Activated CD4-positive, alpha-beta memory T cell treated with anti-CD3 and anti-CD28 coated beads for 36 hours (primary cell): ENCODE measurements around the gene UNC93B1. TPM values are rescaled to one million over a fixed set of nuclear protein-coding genes. Genes with fewer than 3 reads are reported as not detected.
A peak's percentile ranks its signal among the peaks of the same experiment; 100 is the strongest.

Source experiments
- CTCF ChIA-PET: fragments of 350-600 bp; sonication (Branson Sonifier 250); formaldehyde crosslinking; loops from one replicate; lab custom pipeline; 2021; ENCODE audit warnings: antibody characterized with exemption, inconsistent platforms; lab: Charles Lee
- POLR2A ChIA-PET: fragments of 350-600 bp; sonication (Branson Sonifier 250); formaldehyde crosslinking; loops from one replicate; lab custom pipeline; 2021; ENCODE audit warnings: antibody characterized with exemption; lab: Charles Lee
- DNase-seq: peaks from one replicate; pipeline ENCODE4 v3.0.0-alpha.2; 2020
- H3K27ac Mint-ChIP-seq: one replicate; pipeline ENCODE4 v1.8.0; 2021; ENCODE audit warnings: mixed read lengths
- H3K27me3 Mint-ChIP-seq: one replicate; pipeline ENCODE4 v1.8.0; 2021; ENCODE audit warnings: mixed read lengths
- H3K36me3 Mint-ChIP-seq: one replicate; pipeline ENCODE4 v1.8.0; 2021; ENCODE audit warnings: mixed read lengths
- H3K4me1 Mint-ChIP-seq: one replicate; pipeline ENCODE4 v1.8.0; 2021; ENCODE audit warnings: low read depth, mixed read lengths
- H3K4me3 Mint-ChIP-seq: one replicate; pipeline ENCODE4 v1.8.0; 2021; ENCODE audit warnings: mild to moderate bottlenecking, mixed read lengths
- H3K9me3 Mint-ChIP-seq: one replicate; pipeline ENCODE4 v1.8.0; 2021; ENCODE audit warnings: mixed read lengths
- intact Hi-C: fragments of 100-400 bp; cut with micrococcal nuclease; formaldehyde crosslinking; loops from one replicate; pipeline ENCODE4 v1.15.1; 2023
- total RNA-seq, 2 experiments: library from RNA; stranded (reverse); gene quantifications; one replicate each; pipeline ENCODE4 v1.2.3, GENCODE V29; 2021

Gene UNC93B1, protein sequence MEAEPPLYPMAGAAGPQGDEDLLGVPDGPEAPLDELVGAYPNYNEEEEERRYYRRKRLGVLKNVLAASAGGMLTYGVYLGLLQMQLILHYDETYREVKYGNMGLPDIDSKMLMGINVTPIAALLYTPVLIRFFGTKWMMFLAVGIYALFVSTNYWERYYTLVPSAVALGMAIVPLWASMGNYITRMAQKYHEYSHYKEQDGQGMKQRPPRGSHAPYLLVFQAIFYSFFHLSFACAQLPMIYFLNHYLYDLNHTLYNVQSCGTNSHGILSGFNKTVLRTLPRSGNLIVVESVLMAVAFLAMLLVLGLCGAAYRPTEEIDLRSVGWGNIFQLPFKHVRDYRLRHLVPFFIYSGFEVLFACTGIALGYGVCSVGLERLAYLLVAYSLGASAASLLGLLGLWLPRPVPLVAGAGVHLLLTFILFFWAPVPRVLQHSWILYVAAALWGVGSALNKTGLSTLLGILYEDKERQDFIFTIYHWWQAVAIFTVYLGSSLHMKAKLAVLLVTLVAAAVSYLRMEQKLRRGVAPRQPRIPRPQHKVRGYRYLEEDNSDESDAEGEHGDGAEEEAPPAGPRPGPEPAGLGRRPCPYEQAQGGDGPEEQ
- total RNA-seq, result 10 to 100 TPM; 20.0 to 21.5 TPM

DNA sequence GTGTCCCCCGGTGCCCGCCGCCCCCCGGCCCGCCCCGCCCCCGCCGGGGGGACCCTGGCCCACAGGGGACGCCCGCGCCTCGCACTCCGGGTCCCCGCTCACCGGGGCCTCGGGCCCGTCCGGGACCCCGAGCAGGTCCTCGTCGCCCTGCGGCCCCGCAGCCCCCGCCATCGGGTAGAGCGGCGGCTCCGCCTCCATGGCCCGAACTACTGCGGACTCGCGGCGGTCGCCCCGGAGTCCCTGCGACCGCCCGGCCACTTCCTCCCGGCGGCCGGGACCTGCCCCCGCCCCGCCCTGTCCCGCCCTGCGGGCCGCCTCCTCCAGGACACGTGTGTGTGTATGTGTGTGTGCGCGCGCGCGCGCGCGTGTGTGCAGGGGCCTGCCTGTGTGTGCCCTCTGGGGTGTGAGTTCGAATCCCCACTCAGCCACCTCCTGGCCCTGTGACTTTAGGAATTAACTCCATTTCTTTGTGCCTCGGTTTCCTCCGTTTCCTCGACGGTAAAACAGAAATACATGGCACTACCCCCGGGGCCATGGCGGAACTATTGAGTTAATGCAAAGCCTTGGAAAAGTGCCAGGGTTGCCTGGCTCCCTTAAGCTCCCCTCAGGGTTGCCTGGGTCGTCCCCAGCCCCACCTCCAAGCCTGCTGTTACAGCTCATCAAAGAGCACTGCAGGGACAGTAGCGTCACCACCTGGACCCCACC, at the start of gene UNC93B1:
Gene UNC93B1, minus strand, starts transcription at position 252 of the 705 bp plus-strand sequence. Its CDS starts 54 bp downstream, at position 198.
- H3K4me3 Mint-ChIP-seq, result peak within 1 kb of the TSS; percentile 76
- intact Hi-C loops, result loop anchor here (5.0 kb wide), 1 partner anchor 33 kb away; the partner anchor contains the start of gene TCIRG1
- H3K9me3 Mint-ChIP-seq, result no peaks in the 10 kb centered on the region
- ChIA-PET POLR2A (no interaction called here), CTCF (no interaction called here)
- peak; percentile 91 for DNase-seq
- H3K27ac Mint-ChIP-seq, result no peak within 1 kb of the TSS
- peaks cover 15% of the 10 kb centered on the region for H3K4me1 Mint-ChIP-seq
- H3K36me3 Mint-ChIP-seq, result no peaks in the 10 kb centered on the region
- H3K27me3 Mint-ChIP-seq, result no peaks in the 10 kb centered on the region

GRCh38 chr11:68053117-68053516, 49.2 kb upstream of the UNC93B1 start:
- POLR2A ChIA-PET, result no interaction called here
- Mint-ChIP-seq H3K36me3 (peaks cover 15% of the 10 kb centered on the region), H3K9me3 (no peaks in the 10 kb centered on the region), H3K27me3 (no peaks in the 10 kb centered on the region), H3K4me3 (no peak overlapping the region), H3K27ac (no peak overlapping the region), H3K4me1 (no peaks in the 10 kb centered on the region)
- intact Hi-C loops, result no loop called here
- DNase-seq, result no peak
- CTCF ChIA-PET, result no interaction called here

GRCh38 chr11:68052137-68052873, 48.4 kb upstream of the UNC93B1 start:
- peaks cover 17% of the 10 kb centered on the region for H3K36me3 Mint-ChIP-seq
- H3K27ac Mint-ChIP-seq, result no peak overlapping the region
- H3K27me3 Mint-ChIP-seq, result no peaks in the 10 kb centered on the region
- no peak overlapping the region for H3K4me3 Mint-ChIP-seq
- intact Hi-C loops, result no loop called here
- ChIA-PET POLR2A (interaction anchor here (1.3 kb wide), 1 partner anchor 12 kb away, joined by 3 read pairs; no protein-coding TSS in a partner anchor), CTCF (no interaction called here)
- H3K9me3 Mint-ChIP-seq, result no peaks in the 10 kb centered on the region
- no peak for DNase-seq
- H3K4me1 Mint-ChIP-seq, result no peaks in the 10 kb centered on the region

DNA sequence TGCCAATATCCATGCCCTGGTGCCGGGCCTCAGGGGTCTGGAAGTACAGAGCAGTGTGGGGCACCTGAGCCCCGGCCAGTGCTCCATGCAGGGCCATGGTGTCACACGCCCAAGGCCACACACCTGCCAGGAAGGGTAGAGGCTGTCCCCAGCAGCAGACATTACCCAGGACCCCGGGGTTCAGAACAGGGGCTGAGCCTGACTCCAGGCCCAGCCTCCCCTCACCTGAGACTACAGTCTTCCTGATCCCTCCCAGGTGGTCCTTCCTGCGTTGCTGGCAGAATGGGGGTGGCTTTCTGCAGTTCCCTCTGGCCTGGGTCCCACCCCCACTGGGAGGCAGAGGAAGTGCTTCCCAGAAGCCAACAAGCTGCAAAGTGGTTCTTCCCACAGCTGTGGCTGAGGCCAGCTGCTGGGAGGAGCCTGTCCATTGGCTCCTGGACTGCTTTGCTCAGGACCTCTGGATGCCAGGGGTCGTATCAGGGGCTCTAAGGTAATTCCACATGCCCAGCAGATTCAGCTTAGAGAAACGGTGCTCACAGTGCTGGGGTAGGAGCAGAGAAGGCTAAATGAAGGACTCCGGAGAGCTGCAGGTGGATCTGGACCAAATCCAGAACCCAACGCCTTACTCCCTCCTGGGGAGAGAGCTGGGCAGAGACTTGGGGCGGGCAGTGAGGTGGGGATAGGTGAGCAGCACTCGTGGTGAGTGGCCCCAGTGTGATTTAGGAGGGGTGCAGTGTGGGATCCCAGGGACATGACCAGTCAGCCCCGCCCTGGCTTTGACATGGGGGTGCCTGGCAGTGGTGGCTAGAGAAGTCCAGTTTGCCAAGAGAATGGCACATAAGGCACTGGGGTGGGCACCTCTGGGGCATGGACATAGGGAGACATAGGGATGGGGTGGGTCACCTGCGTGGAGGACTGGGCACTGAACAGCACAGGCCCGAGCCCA, 47.6 kb upstream of the UNC93B1 start:
- CTCF ChIA-PET, result no interaction called here
- Mint-ChIP-seq H3K27ac (no peak overlapping the region), H3K4me1 (no peaks in the 10 kb centered on the region), H3K27me3 (no peaks in the 10 kb centered on the region), H3K36me3 (peaks cover 19% of the 10 kb centered on the region), H3K9me3 (no peaks in the 10 kb centered on the region), H3K4me3 (no peak overlapping the region)
- DNase-seq, result no peak
- intact Hi-C loops, result no loop called here
- POLR2A ChIA-PET, result interaction anchor here (1.3 kb wide), 1 partner anchor 11 kb away, joined by 3 read pairs; no protein-coding TSS in a partner anchor

- intact Hi-C loops, result no loop called here
- H3K36me3 Mint-ChIP-seq, result peaks cover 21% of the 10 kb centered on the region
- no peaks in the 10 kb centered on the region for H3K9me3 Mint-ChIP-seq
- no peak overlapping the region for H3K4me3 Mint-ChIP-seq
- no peaks in the 10 kb centered on the region for H3K27me3 Mint-ChIP-seq
- ChIA-PET CTCF (no interaction called here), POLR2A (interaction anchor here (0.6 kb wide), 1 partner anchor 14 kb away, joined by 3 read pairs; no protein-coding TSS in a partner anchor)
- DNase-seq, result no peak
- no peaks in the 10 kb centered on the region for H3K4me1 Mint-ChIP-seq
- H3K27ac Mint-ChIP-seq, result no peak overlapping the region
These were observed 46.5 kb upstream of the UNC93B1 start for GRCh38 chr11:68050371-68050841.

DNA sequence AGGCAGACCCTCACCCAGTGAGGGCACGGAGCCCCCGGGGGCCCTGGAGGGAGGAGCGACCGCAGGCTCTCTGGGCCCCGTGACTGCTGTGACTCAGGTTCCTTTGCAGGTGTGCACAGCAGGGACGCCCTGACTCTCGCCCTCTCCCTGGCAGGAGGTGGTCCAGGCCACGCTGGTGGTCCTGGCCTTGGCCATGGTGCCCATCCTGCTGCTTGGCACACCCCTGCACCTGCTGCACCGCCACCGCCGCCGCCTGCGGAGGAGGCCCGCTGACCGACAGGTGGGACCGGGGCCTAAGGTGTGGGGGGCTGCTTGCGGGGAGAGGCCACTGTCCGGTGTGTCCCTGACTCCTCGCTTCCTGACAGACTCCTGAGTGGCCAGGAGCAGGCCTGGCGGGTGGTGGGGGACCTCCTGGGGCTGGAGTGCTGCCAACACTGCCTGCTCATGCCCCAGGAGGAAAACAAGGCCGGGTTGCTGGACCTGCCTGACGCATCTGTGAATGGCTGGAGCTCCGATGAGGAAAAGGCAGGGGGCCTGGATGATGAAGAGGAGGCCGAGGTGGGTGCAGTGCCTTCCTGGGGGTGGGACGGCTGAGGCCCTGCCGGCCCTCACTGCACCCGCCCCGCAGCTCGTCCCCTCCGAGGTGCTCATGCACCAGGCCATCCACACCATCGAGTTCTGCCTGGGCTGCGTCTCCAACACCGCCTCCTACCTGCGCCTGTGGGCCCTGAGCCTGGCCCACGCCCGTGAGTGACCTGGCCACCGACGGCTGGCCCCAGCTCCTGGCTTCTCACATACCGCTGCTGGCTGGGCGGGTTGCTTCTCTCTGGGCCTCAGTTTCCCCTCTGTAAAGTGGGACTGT, 45.8 kb upstream of the UNC93B1 start:
- no peaks in the 10 kb centered on the region for H3K27me3 Mint-ChIP-seq
- H3K9me3 Mint-ChIP-seq, result no peaks in the 10 kb centered on the region
- H3K27ac Mint-ChIP-seq, result no peak overlapping the region
- no peak overlapping the region for H3K4me3 Mint-ChIP-seq
- ChIA-PET POLR2A (interaction anchor here (0.6 kb wide), 1 partner anchor 15 kb away, joined by 3 read pairs; no protein-coding TSS in a partner anchor), CTCF (no interaction called here)
- DNase-seq, result no peak
- peaks cover 21% of the 10 kb centered on the region for H3K36me3 Mint-ChIP-seq
- intact Hi-C loops, result no loop called here
- no peaks in the 10 kb centered on the region for H3K4me1 Mint-ChIP-seq

DNA sequence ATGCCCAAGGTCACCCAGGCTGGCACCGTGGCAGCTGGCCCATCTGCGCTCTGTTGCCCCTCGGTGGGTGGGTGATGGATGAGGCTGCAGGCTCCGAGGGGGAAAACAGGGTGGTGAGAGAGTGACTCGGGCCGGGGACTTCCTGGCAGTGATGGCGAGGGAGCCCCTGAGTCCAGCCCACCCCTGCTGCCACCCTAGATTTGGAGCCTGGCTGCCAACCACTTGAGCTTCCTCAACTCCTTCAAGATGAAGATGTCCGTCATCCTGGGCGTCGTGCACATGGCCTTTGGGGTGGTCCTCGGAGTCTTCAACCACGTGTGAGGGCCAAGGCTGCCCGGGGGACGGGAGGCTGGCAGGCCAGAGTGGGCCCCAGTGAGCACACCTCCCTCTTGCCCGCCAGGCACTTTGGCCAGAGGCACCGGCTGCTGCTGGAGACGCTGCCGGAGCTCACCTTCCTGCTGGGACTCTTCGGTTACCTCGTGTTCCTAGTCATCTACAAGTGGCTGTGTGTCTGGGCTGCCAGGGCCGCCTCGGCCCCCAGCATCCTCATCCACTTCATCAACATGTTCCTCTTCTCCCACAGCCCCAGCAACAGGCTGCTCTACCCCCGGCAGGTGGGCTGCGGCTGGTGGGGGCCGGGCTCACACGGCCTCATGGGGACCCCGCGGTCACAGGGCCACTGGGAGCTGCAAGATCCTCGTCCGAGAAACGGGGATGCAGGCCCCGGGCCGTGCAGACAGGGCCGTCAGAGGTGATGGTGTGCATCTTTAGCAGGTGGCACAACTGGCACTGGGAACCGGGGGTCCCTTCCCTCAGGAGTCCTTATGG, 45.0 kb upstream of the UNC93B1 start:
- Mint-ChIP-seq H3K9me3 (no peaks in the 10 kb centered on the region), H3K27me3 (no peaks in the 10 kb centered on the region), H3K4me3 (no peak overlapping the region), H3K27ac (no peak overlapping the region), H3K36me3 (peaks cover 25% of the 10 kb centered on the region), H3K4me1 (no peaks in the 10 kb centered on the region)
- intact Hi-C loops, result no loop called here
- DNase-seq, result no peak
- CTCF ChIA-PET, result no interaction called here
- POLR2A ChIA-PET, result no interaction called here

DNA sequence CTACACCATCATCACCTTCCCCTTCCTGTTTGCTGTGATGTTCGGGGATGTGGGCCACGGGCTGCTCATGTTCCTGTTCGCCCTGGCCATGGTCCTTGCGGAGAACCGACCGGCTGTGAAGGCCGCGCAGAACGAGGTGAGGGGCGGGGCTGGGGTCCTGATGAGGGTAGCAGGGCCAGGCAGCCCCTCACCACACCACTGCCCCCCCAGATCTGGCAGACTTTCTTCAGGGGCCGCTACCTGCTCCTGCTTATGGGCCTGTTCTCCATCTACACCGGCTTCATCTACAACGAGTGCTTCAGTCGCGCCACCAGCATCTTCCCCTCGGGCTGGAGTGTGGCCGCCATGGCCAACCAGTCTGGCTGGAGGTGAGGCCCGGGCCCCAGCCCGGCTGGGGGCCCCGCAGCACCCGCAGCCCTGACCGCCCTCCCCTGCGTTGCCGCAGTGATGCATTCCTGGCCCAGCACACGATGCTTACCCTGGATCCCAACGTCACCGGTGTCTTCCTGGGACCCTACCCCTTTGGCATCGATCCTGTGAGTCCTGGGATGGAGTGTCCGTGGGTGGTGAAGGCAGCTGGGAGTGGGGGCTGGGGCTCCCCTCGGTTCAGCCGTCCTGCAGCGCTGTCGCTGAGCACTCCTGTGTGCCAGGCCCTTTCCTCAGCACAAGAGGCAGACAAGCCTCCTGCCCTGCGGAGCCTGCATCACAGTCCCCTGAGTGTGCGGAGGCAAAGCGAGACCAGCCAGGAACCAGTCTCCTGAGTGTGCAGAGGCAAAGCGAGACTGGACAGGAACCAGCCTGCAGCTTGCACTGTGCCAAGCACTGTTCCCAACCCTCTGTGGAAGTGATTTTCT, 43.8 kb upstream of the UNC93B1 start:
- no peak overlapping the region for H3K4me3 Mint-ChIP-seq
- no peak overlapping the region for H3K27ac Mint-ChIP-seq
- H3K4me1 Mint-ChIP-seq, result no peaks in the 10 kb centered on the region
- POLR2A ChIA-PET, result no interaction called here
- peaks cover 25% of the 10 kb centered on the region for H3K36me3 Mint-ChIP-seq
- no peaks in the 10 kb centered on the region for H3K27me3 Mint-ChIP-seq
- intact Hi-C loops, result no loop called here
- CTCF ChIA-PET, result no interaction called here
- no peak for DNase-seq
- no peaks in the 10 kb centered on the region for H3K9me3 Mint-ChIP-seq

- intact Hi-C loops, result no loop called here
- no peaks in the 10 kb centered on the region for H3K9me3 Mint-ChIP-seq
- H3K36me3 Mint-ChIP-seq, result peaks cover 15% of the 10 kb centered on the region
- H3K4me1 Mint-ChIP-seq, result peaks cover 5% of the 10 kb centered on the region
- POLR2A ChIA-PET, result no interaction called here
- H3K4me3 Mint-ChIP-seq, result no peak overlapping the region
- no peaks in the 10 kb centered on the region for H3K27me3 Mint-ChIP-seq
- CTCF ChIA-PET, result no interaction called here
- H3K27ac Mint-ChIP-seq, result no peak overlapping the region
- DNase-seq, result no peak
These were observed 41.0 kb upstream of the UNC93B1 start for GRCh38 chr11:68044898-68045351.
